HG03159 (cell line): Measurements from ENCODE around the gene ISM1.

Source experiments
- ATAC-seq: cut with Tn5 transposase; IDR thresholded peaks from one replicate; pipeline ENCODE4 v1.9.1; 2021; ENCODE audit warnings: mild to moderate bottlenecking, moderate library complexity; ENCODE audit not compliant: unreplicated experiment

Gene ISM1

GRCh38 chr20:13278812-13279570 lies 57.9 kb downstream of the ISM1 start:
- no peak for ATAC-seq

- ATAC-seq = no peak
Observed at GRCh38 chr20:13280609-13281324, 59.7 kb downstream of the ISM1 start.

- no peak for ATAC-seq
Observed at GRCh38 chr20:13283869-13284829, 63.1 kb downstream of the ISM1 start.

GRCh38 chr20:13284830-13285229 lies 63.8 kb downstream of the ISM1 start:
- no peak for ATAC-seq

GRCh38 chr20:13285408-13285807 lies 64.3 kb downstream of the ISM1 start:
- no peak for ATAC-seq

- no peak for ATAC-seq
Observed at GRCh38 chr20:13286052-13286451, 65.0 kb downstream of the ISM1 start.

GRCh38 chr20:13286607-13287006 lies 65.5 kb downstream of the ISM1 start:
- no peak for ATAC-seq

- no peak for ATAC-seq
Observed at GRCh38 chr20:13288357-13288756, 67.3 kb downstream of the ISM1 start.

GRCh38 chr20:13289031-13289430 lies 68.0 kb downstream of the ISM1 start:
- ATAC-seq = no peak

- ATAC-seq = no peak
Observed at GRCh38 chr20:13290724-13291123, 69.7 kb downstream of the ISM1 start.

GRCh38 chr20:13291157-13291556 lies 70.1 kb downstream of the ISM1 start:
- no peak for ATAC-seq

- no peak for ATAC-seq
Observed at GRCh38 chr20:13292201-13292885, 71.3 kb downstream of the ISM1 start.

GRCh38 chr20:13294522-13294921 lies 73.4 kb downstream of the ISM1 start:
- no peak for ATAC-seq

GRCh38 chr20:13295637-13296036 lies 74.6 kb downstream of the ISM1 start:
- ATAC-seq = no peak

- ATAC-seq = no peak
Observed at GRCh38 chr20:13296070-13296469, 75.0 kb downstream of the ISM1 start.

GRCh38 chr20:13297147-13297899 lies 76.2 kb downstream of the ISM1 start:
- no peak for ATAC-seq

- no peak for ATAC-seq
Observed at GRCh38 chr20:13298692-13299373, 77.8 kb downstream of the ISM1 start.

- ATAC-seq = no peak
Observed at GRCh38 chr20:13299401-13299800, 78.3 kb downstream of the ISM1 start.

GRCh38 chr20:13301596-13301995 lies 80.5 kb downstream of the ISM1 start:
- ATAC-seq = no peak
